HEK293T (cell line): ENCODE measurements around the gene SH3PXD2B.

Source experiments
- CTCF ChIA-PET: fragments of 350-600 bp; formaldehyde crosslinking; extraction: SDS; loops from one replicate; lab custom pipeline; 2021; ENCODE audit warnings: antibody characterized with exemption, inconsistent platforms; lab: Yijun Ruan, JAX
- POLR2A ChIA-PET: fragments of 350-600 bp; formaldehyde crosslinking; extraction: SDS; loops from one replicate; lab custom pipeline; 2020; ENCODE audit warnings: antibody characterized with exemption, inconsistent platforms; lab: Yijun Ruan, JAX
- DNase-seq: peaks from one replicate; pipeline ENCODE4 v3.0.0; 2012; ENCODE audit warnings: mixed read lengths; ENCODE audit errors: extremely low spot score
- ARNT ChIP-seq: fragments of 450-650 bp; IDR thresholded peaks from 2 replicates; pipeline ENCODE4 v1.6.1; 2017; ENCODE audit warnings: mild to moderate bottlenecking
- BHLHE40 ChIP-seq: fragments of 450-650 bp; IDR thresholded peaks from 2 replicates; pipeline ENCODE4 v1.6.1; 2016; ENCODE audit warnings: mild to moderate bottlenecking, moderate library complexity, borderline replicate concordance
- CTBP1 ChIP-seq: fragments of 450-650 bp; IDR thresholded peaks from 2 replicates; pipeline ENCODE4 v1.6.1; 2016; ENCODE audit warnings: borderline replicate concordance
- ELF4 ChIP-seq: fragments of 450-650 bp; IDR thresholded peaks from 2 replicates; pipeline ENCODE4 v1.6.1; 2017; ENCODE audit warnings: antibody characterized with exemption
- FOXA1 ChIP-seq: fragments of 450-650 bp; IDR thresholded peaks from 2 replicates; pipeline ENCODE4 v1.6.1; 2016; ENCODE audit warnings: mild to moderate bottlenecking
- FOXK2 ChIP-seq: fragments of 450-650 bp; IDR thresholded peaks from 2 replicates; pipeline ENCODE4 v1.6.1; 2016; ENCODE audit warnings: mild to moderate bottlenecking
- FOXM1 ChIP-seq: fragments of 450-650 bp; IDR thresholded peaks from 2 replicates; pipeline ENCODE4 v1.6.1; 2017; ENCODE audit warnings: mild to moderate bottlenecking, borderline replicate concordance
- HDGF ChIP-seq: fragments of 450-650 bp; IDR thresholded peaks from 2 replicates; pipeline ENCODE4 v1.6.1; 2017; ENCODE audit warnings: antibody characterized with exemption, borderline replicate concordance
- L3MBTL2 ChIP-seq: fragments of 450-650 bp; conservative IDR thresholded peaks from 2 replicates; pipeline ENCODE4 v1.6.1; 2016; ENCODE audit warnings: mild to moderate bottlenecking
- LEF1 ChIP-seq: fragments of 450-650 bp; IDR thresholded peaks from 2 replicates; pipeline ENCODE4 v1.6.1; 2017; ENCODE audit warnings: mild to moderate bottlenecking, borderline replicate concordance
- NFRKB ChIP-seq: fragments of 450-650 bp; IDR thresholded peaks from 2 replicates; pipeline ENCODE4 v1.6.1; 2016; ENCODE audit warnings: mild to moderate bottlenecking, moderate library complexity
- PKNOX1 ChIP-seq: fragments of 450-650 bp; IDR thresholded peaks from 2 replicates; pipeline ENCODE4 v1.6.1; 2016
- SP1 ChIP-seq: fragments of 450-650 bp; IDR thresholded peaks from 2 replicates; pipeline ENCODE4 v1.6.1; 2017
- SUZ12 ChIP-seq: fragments of 450-650 bp; IDR thresholded peaks from 2 replicates; pipeline ENCODE4 v1.6.1; 2016; ENCODE audit warnings: mild to moderate bottlenecking
- TARDBP ChIP-seq: fragments of 450-650 bp; IDR thresholded peaks from 2 replicates; pipeline ENCODE4 v1.6.1; 2016
- ZNF384 ChIP-seq: fragments of 450-650 bp; IDR thresholded peaks from 2 replicates; pipeline ENCODE4 v1.6.1; 2016

SH3PXD2B gene

GRCh38 chr5:172430354-172430753 is 24.0 kb downstream of the SH3PXD2B start:
- no peak for TF ChIP-seq HDGF
- no peak for TF ChIP-seq BHLHE40
- no peak for TF ChIP-seq FOXK2
- no peak for TF ChIP-seq ZNF384
- TF ChIP-seq NFRKB: no peak
- TF ChIP-seq SUZ12: no peak
- TF ChIP-seq SP1: no peak
- CTCF ChIA-PET: no interaction called here
- no peak for DNase-seq
- POLR2A ChIA-PET: no interaction called here

- ChIA-PET CTCF (no interaction called here), POLR2A (no interaction called here)
- TF ChIP-seq FOXA1 (no peak), SUZ12 (no peak), FOXK2 (no peak)
- DNase-seq: no peak
Measured at GRCh38 chr5:172429201-172429940, 25.0 kb downstream of the SH3PXD2B start.

GRCh38 chr5:172428224-172429166 is 25.8 kb downstream of the SH3PXD2B start:
- DNase-seq: no peak
- TF ChIP-seq SP1: no peak
- ChIA-PET POLR2A (no interaction called here), CTCF (no interaction called here)

GRCh38 chr5:172427202-172427601 is 27.1 kb downstream of the SH3PXD2B start:
- CTCF ChIA-PET: no interaction called here
- no peak for DNase-seq
- TF ChIP-seq CTBP1 (no peak), NFRKB (no peak), L3MBTL2 (no peak), TARDBP (no peak), BHLHE40 (no peak), SUZ12 (no peak), ELF4 (no peak), LEF1 (no peak), FOXM1 (no peak), HDGF (no peak), FOXA1 (no peak), PKNOX1 (no peak)
- POLR2A ChIA-PET: no interaction called here

GRCh38 chr5:172426086-172426485 is 28.2 kb downstream of the SH3PXD2B start:
- TF ChIP-seq PKNOX1 (no peak), ARNT (no peak), LEF1 (no peak), TARDBP (no peak), CTBP1 (no peak), NFRKB (no peak)
- ChIA-PET POLR2A (no interaction called here), CTCF (no interaction called here)
- no peak for DNase-seq

GRCh38 chr5:172425402-172425801 is 28.9 kb downstream of the SH3PXD2B start:
- POLR2A ChIA-PET: no interaction called here
- CTCF ChIA-PET: interaction anchor here (0.5 kb wide), 1 partner anchor 36 kb away, joined by 3 read pairs; no protein-coding TSS in a partner anchor
- TF ChIP-seq FOXK2: no peak
- no peak for TF ChIP-seq FOXA1
- no peak for TF ChIP-seq SP1
- no peak for TF ChIP-seq FOXM1
- DNase-seq: no peak

- POLR2A ChIA-PET: no interaction called here
- CTCF ChIA-PET: no interaction called here
- no peak for DNase-seq
- no peak for TF ChIP-seq L3MBTL2
- no peak for TF ChIP-seq BHLHE40
- no peak for TF ChIP-seq FOXM1
- no peak for TF ChIP-seq SP1
- no peak for TF ChIP-seq CTBP1
- no peak for TF ChIP-seq LEF1
- TF ChIP-seq ELF4: no peak
- no peak for TF ChIP-seq ARNT
- no peak for TF ChIP-seq SUZ12
- TF ChIP-seq ZNF384: no peak
Measured at GRCh38 chr5:172424808-172425207, 29.5 kb downstream of the SH3PXD2B start.

- TF ChIP-seq PKNOX1 (no peak), CTBP1 (no peak), LEF1 (no peak), SUZ12 (no peak), L3MBTL2 (no peak), ELF4 (no peak), NFRKB (no peak), HDGF (no peak), FOXK2 (no peak), FOXM1 (no peak), TARDBP (no peak), ARNT (no peak), BHLHE40 (no peak), FOXA1 (no peak), ZNF384 (no peak), SP1 (no peak)
- ChIA-PET POLR2A (no interaction called here), CTCF (no interaction called here)
- DNase-seq: no peak
Measured at GRCh38 chr5:172424111-172424490, 30.2 kb downstream of the SH3PXD2B start.
